Loucy (cell line): Measurements from ENCODE around the gene CST9.

Source experiments
- H2AFZ ChIP-seq: fragments of 200-600 bp; sonication (generic); 2 replicates; pipeline ENCODE4 v1.6.0; 2016; ENCODE audit warnings: antibody characterized with exemption, mild to moderate bottlenecking, low read length, moderate library complexity
- H3F3A ChIP-seq: fragments of 200-600 bp; 2 replicates; pipeline ENCODE4 v1.6.0; 2016; ENCODE audit warnings: antibody characterized with exemption, low read depth, mild to moderate bottlenecking
- H3K27me3 ChIP-seq: fragments of 200-600 bp; sonication (generic); 2 replicates; pipeline ENCODE4 v1.6.1; 2014; ENCODE audit warnings: low read length, mild to moderate bottlenecking; ENCODE audit not compliant: insufficient read depth, poor library complexity, severe bottlenecking
- H3K36me3 ChIP-seq: fragments of 200-600 bp; sonication (generic); 2 replicates; pipeline ENCODE4 v1.6.1; 2016; ENCODE audit warnings: low read length; ENCODE audit not compliant: insufficient read depth
- H3K4me1 ChIP-seq: fragments of 200-600 bp; sonication (generic); 2 replicates; pipeline ENCODE4 v1.5.1; 2014; ENCODE audit warnings: low read length, mild to moderate bottlenecking; ENCODE audit not compliant: insufficient read depth, poor library complexity, severe bottlenecking
- H3K4me2 ChIP-seq: fragments of 200-600 bp; sonication (generic); 2 replicates; pipeline ENCODE4 v1.6.0; 2014; ENCODE audit warnings: antibody characterized with exemption, low read length, low read depth, mild to moderate bottlenecking; ENCODE audit not compliant: poor library complexity, severe bottlenecking
- H3K4me3 ChIP-seq: fragments of 200-600 bp; sonication (generic); 2 replicates; pipeline ENCODE4 v1.5.1; 2014; ENCODE audit warnings: low read length, mild to moderate bottlenecking, mixed read lengths; ENCODE audit not compliant: poor library complexity, severe bottlenecking
- H3K79me2 ChIP-seq: fragments of 200-600 bp; sonication (generic); 2 replicates; pipeline ENCODE4 v1.6.1; 2014; ENCODE audit warnings: low read length; ENCODE audit not compliant: insufficient read depth
- H3K9ac ChIP-seq: fragments of 200-600 bp; sonication (generic); 2 replicates; pipeline ENCODE4 v1.6.0; 2014; ENCODE audit warnings: mild to moderate bottlenecking, low read depth, low read length, moderate library complexity; ENCODE audit not compliant: poor library complexity, severe bottlenecking
- H3K9me2 ChIP-seq: fragments of 200-600 bp; sonication (generic); replicated peaks from 2 replicates; pipeline ENCODE4 v1.6.1; 2016; ENCODE audit warnings: low read depth, low read length, mixed read lengths
- H3K9me3 ChIP-seq: fragments of 200-600 bp; sonication (generic); 2 replicates; pipeline ENCODE4 v1.6.1; 2014; ENCODE audit warnings: mild to moderate bottlenecking, antibody characterized with exemption, low read length, low read depth; ENCODE audit not compliant: insufficient read depth
- H4K20me1 ChIP-seq: fragments of 200-600 bp; sonication (generic); 2 replicates; pipeline ENCODE4 v1.6.0; 2014; ENCODE audit warnings: antibody characterized with exemption, low read length, mild to moderate bottlenecking; ENCODE audit not compliant: insufficient read depth, poor library complexity, severe bottlenecking
- CTCF ChIP-seq: fragments of 200-600 bp; sonication (generic); conservative IDR thresholded peaks from 2 replicates; pipeline ENCODE4 v1.5.1; 2014; ENCODE audit warnings: mild to moderate bottlenecking, antibody characterized with exemption, low read length
- EZH2phosphoT487 ChIP-seq: fragments of 200-600 bp; IDR thresholded peaks from 2 replicates; pipeline ENCODE4 v1.6.1; 2018; ENCODE audit warnings: antibody characterized with exemption, mild to moderate bottlenecking, moderate library complexity, borderline replicate concordance

Gene CST9

DNA sequence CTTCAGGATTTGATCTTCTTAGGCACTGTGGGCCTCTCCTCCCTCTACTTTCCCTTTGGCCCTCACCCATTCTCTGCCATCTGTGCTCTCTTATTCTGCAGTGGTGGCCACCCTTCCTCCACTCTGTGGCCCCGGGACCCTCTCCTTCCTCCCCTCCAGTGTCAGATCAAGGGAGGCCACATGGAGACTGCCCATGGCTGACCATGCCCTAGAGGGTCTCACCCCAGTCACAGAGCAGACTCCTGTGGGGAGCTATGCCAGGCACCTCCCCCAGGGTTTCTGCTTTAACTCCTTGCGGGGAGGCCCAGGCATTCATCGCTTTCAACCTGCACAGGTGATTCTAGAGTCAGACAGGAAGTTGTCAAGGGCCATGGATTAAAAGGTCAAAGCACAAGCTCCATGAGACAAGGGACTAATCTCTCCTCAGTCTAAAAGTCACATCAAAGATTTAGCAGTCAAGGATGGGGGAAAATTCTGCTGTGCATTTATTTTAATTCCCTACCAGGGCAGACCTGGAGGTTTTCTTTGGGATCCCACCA, 47.8 kb upstream of the CST9 start:
- Histone ChIP-seq H3K9me3 (no peaks in the 10 kb centered on the region), H3K4me1 (no peaks in the 10 kb centered on the region), H3K79me2 (no peaks in the 10 kb centered on the region), H3F3A (no peaks in the 10 kb centered on the region), H3K4me3 (no peak overlapping the region), H3K4me2 (no peak overlapping the region), H3K36me3 (no peaks in the 10 kb centered on the region), H3K27me3 (no peaks in the 10 kb centered on the region), H4K20me1 (no peaks in the 10 kb centered on the region), H3K9me2 (no peaks in the 10 kb centered on the region), H2AFZ (no peak overlapping the region), H3K9ac (no peak overlapping the region)
- TF ChIP-seq CTCF, result no peak
- no peak for TF ChIP-seq EZH2phosphoT487

- no peaks in the 10 kb centered on the region for H3K36me3 ChIP-seq
- H3F3A ChIP-seq, result no peaks in the 10 kb centered on the region
- H3K27me3 ChIP-seq, result no peaks in the 10 kb centered on the region
- no peak overlapping the region for H3K4me3 ChIP-seq
- TF ChIP-seq EZH2phosphoT487 (no peak), CTCF (no peak)
- H3K9ac ChIP-seq, result no peak overlapping the region
- H3K4me2 ChIP-seq, result no peak overlapping the region
- no peak overlapping the region for H2AFZ ChIP-seq
- H3K9me2 ChIP-seq, result no peaks in the 10 kb centered on the region
- H3K9me3 ChIP-seq, result no peaks in the 10 kb centered on the region
- no peaks in the 10 kb centered on the region for H3K4me1 ChIP-seq
- H3K79me2 ChIP-seq, result no peaks in the 10 kb centered on the region
- no peaks in the 10 kb centered on the region for H4K20me1 ChIP-seq
Observed at GRCh38 chr20:23652926-23653325, 47.2 kb upstream of the CST9 start.

- H3K9ac ChIP-seq, result no peak overlapping the region
- H2AFZ ChIP-seq, result no peak overlapping the region
- no peaks in the 10 kb centered on the region for H3K36me3 ChIP-seq
- H3K9me3 ChIP-seq, result no peaks in the 10 kb centered on the region
- no peaks in the 10 kb centered on the region for H3F3A ChIP-seq
- no peaks in the 10 kb centered on the region for H3K27me3 ChIP-seq
- H3K4me1 ChIP-seq, result no peaks in the 10 kb centered on the region
- H3K4me3 ChIP-seq, result no peak overlapping the region
- H3K9me2 ChIP-seq, result no peaks in the 10 kb centered on the region
- no peak overlapping the region for H3K4me2 ChIP-seq
- H3K79me2 ChIP-seq, result no peaks in the 10 kb centered on the region
- no peaks in the 10 kb centered on the region for H4K20me1 ChIP-seq
- no peak for TF ChIP-seq EZH2phosphoT487
- TF ChIP-seq CTCF, result no peak
Observed at GRCh38 chr20:23652371-23652770, 46.7 kb upstream of the CST9 start.
